ENCODE measurements around the gene SLC49A4. TPM values are rescaled to one million over a fixed set of nuclear protein-coding genes. Genes with fewer than 3 reads are reported as not detected.
A peak's percentile ranks its signal among the peaks of the same experiment; 100 is the strongest.

The SLC49A4 gene
- total and polyA plus RNA-seq, 2 experiments from 2014 or later: 16.4 to 20.8 TPM

DNA sequence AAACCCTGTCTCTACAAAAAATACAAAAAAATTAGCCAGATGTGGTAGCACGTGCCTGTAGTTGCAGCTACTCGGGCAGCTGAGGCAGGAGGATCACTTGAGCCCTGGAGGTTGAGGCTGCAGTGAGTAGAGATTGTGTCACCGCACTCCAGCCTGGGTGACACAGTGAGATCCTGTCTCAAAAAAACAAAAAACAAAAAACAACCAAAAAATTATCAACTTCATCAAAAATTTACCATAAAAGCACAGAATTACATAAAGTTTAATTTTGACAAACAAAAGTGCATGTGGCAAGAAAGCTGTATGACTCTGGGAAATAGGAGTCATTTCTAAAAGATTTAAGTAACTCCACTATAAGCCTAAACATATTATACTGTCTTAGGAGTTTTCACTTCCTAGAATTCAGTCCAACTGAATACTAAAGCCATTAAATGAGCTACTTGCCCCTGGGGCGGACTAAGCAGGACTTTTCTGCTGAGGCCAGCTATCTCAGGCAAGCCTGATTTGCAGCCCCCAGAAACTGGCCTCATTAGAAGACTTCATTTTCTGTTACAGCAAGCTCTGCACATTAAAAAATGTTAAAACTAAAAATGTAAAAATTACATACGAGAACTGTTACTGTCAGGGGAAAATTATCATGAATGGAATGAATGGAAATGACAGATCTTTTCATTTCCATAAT, 24.2 kb upstream of the SLC49A4 start:
- H3K27ac ChIP-seq: no peak overlapping the region
- no peaks in the 10 kb centered on the region for H3K4me1 ChIP-seq (ENCODE audit: low read depth)
- no peaks in the 10 kb centered on the region for H3K27me3 ChIP-seq
- no peaks in the 10 kb centered on the region for H3K9me3 ChIP-seq (ENCODE audit: low read depth)
- H3K4me3 ChIP-seq: no peak overlapping the region
- no peaks in the 10 kb centered on the region for H3K36me3 ChIP-seq
- DNase-seq (ENCODE audit: low read depth in 1 of 2, low spot score in 1 of 2): no peak
- TF ChIP-seq, protein P1, sequence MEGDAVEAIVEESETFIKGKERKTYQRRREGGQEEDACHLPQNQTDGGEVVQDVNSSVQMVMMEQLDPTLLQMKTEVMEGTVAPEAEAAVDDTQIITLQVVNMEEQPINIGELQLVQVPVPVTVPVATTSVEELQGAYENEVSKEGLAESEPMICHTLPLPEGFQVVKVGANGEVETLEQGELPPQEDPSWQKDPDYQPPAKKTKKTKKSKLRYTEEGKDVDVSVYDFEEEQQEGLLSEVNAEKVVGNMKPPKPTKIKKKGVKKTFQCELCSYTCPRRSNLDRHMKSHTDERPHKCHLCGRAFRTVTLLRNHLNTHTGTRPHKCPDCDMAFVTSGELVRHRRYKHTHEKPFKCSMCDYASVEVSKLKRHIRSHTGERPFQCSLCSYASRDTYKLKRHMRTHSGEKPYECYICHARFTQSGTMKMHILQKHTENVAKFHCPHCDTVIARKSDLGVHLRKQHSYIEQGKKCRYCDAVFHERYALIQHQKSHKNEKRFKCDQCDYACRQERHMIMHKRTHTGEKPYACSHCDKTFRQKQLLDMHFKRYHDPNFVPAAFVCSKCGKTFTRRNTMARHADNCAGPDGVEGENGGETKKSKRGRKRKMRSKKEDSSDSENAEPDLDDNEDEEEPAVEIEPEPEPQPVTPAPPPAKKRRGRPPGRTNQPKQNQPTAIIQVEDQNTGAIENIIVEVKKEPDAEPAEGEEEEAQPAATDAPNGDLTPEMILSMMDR (IDR thresholded peaks at IDR 0.05; ENCODE audit: low read depth, low read length): no peak

DNA sequence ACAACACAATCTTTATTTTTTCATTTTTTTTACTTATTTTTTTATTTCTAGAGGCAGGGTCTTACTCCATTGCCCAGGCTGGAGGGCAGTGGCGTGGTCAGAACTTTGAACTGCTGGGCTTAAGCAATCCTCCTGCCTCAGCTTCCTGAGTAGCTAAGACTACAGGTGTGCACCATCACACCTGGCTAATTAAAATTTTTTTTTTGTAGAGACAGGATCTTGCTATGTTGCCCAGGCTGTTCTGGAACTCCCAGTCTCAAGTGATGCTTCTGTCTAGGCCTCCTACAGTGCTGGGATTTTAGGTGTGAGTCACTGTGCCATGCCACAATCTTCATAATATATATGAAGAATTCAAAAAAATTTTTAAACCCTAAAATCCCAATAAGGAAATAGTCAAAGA, 22.0 kb upstream of the SLC49A4 start:
- TF ChIP-seq, protein P1 (IDR thresholded peaks at IDR 0.05; ENCODE audit: low read depth, low read length): no peak
- Histone ChIP-seq H3K9me3 (ENCODE audit: low read depth) (no peaks in the 10 kb centered on the region), H3K4me1 (ENCODE audit: low read depth) (no peaks in the 10 kb centered on the region), H3K27ac (no peak overlapping the region), H3K36me3 (no peaks in the 10 kb centered on the region), H3K4me3 (no peak overlapping the region), H3K27me3 (no peaks in the 10 kb centered on the region)
- no peak for DNase-seq (ENCODE audit: low read depth in 1 of 2, low spot score in 1 of 2)

DNA sequence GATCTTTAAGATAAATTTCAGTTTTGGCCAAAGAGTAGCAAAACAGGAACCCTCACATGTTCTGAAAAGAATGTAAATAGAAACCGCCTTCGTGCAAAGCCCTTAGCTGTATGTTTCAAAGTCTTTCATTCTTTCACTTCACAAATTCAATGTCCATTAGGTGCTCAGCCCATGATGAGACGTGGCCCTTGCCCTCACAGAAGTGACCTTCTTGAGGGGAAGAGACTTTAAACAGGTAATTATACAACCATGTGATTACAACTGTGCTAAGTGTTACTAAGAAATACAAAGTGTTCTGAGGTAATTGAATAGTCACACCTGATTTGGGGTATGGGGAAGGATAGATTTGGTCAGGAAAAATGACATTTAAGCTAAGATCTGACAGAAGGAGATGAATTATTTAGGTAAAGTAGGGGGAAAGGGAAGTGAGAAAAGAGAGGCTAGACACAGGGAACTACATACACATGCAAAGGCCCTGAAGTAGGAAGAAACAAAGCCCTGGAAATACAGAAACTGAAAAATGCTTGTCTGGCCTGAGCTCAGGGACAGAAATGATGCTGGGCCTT, 20.8 kb upstream of the SLC49A4 start:
- Histone ChIP-seq H3K27me3 (no peaks in the 10 kb centered on the region), H3K27ac (no peak overlapping the region), H3K4me3 (no peak overlapping the region), H3K4me1 (ENCODE audit: low read depth) (no peaks in the 10 kb centered on the region), H3K9me3 (ENCODE audit: low read depth) (no peaks in the 10 kb centered on the region), H3K36me3 (no peaks in the 10 kb centered on the region)
- TF ChIP-seq, protein P1 (IDR thresholded peaks at IDR 0.05; ENCODE audit: low read depth, low read length): no peak
- no peak for DNase-seq (ENCODE audit: low read depth in 1 of 2, low spot score in 1 of 2)

DNA sequence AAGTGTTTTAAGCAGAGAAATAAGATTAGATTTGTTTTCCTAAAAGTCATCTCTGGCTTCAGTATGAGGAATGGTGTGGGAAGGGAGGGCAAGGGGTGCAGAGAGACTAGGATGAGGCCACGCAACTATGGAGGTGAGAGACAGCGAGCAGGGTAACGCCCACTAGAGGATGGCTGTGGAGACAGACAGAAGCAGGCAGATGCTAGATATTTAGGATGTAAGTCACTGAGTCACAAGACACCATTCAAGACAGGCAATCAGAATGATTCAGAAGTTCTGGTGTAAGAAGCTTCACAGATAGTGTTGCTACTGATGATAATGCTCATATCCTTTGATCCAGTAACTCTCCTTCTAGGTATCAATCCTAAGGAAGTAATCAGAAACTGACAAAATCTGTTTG, 20.3 kb upstream of the SLC49A4 start:
- Histone ChIP-seq H3K9me3 (ENCODE audit: low read depth) (no peaks in the 10 kb centered on the region), H3K27ac (no peak overlapping the region), H3K36me3 (no peaks in the 10 kb centered on the region), H3K4me3 (no peak overlapping the region), H3K4me1 (ENCODE audit: low read depth) (no peaks in the 10 kb centered on the region), H3K27me3 (no peaks in the 10 kb centered on the region)
- TF ChIP-seq, protein P1 (IDR thresholded peaks at IDR 0.05; ENCODE audit: low read depth, low read length): no peak
- DNase-seq (ENCODE audit: low read depth in 1 of 2, low spot score in 1 of 2): peak in 1 of 2 donors; percentile 47

DNA sequence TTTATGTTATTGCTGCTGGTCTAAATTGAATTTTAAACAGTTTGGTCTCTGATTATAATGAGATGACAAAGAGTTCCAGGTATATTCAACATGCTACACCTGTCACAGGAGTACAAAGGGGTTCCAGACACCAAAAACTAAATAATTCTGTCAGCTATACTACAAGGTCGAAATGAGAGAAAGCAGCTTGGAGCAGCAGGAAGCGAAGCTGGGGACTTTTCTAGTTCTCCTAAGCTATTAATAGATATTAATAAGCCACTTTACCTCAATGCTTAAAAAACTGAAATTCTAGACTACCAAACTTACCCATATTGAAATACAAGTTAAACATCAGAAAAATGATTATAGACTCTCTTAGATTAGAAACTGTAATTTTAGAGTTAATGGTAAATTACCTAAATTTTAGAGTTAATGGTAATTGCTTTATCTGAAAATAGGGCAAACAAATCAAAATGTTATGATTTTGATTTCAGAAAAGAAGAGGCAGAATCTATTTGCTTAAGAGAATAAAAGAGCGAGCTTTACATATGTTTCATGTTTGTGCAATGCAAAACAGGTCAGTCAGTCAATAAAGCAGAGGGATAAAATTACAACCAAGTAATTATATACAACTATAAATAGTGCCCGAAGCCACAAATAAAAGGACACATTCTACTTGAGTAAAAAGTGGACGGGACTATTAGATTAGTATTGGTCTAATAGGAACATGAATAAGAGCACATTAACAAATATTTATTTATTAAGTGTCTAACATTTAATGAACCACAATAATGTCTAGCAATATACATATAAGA, 18.0 kb upstream of the SLC49A4 start:
- no peak overlapping the region for H3K27ac ChIP-seq
- DNase-seq (ENCODE audit: low read depth in 1 of 2, low spot score in 1 of 2): no peak
- no peaks in the 10 kb centered on the region for H3K4me1 ChIP-seq (ENCODE audit: low read depth)

More for the DNA sequence above, 18.0 kb upstream of the SLC49A4 start:
- TF ChIP-seq, protein P1 (IDR thresholded peaks at IDR 0.05; ENCODE audit: low read depth, low read length): no peak
- Histone ChIP-seq H3K27me3 (no peaks in the 10 kb centered on the region), H3K36me3 (no peaks in the 10 kb centered on the region), H3K4me3 (no peak overlapping the region), H3K9me3 (ENCODE audit: low read depth) (no peaks in the 10 kb centered on the region)

All from cardiac muscle cell (in vitro differentiated cells and primary cell).